Neural cell (in vitro differentiated cells): Measurements from ENCODE around the gene SIVA1. TPM values are rescaled to one million over a fixed set of nuclear protein-coding genes. Genes with fewer than 3 reads are reported as not detected.

Experiments used
- H2AFZ ChIP-seq: fragments of 200-600, 300-800 bp; sonication (generic), shearing (Covaris generic); 2 replicates; pipeline ENCODE4 v1.6.0; 2014; ENCODE audit warnings: low read depth, mild to moderate bottlenecking, antibody characterized with exemption, low read length, moderate library complexity
- H3F3A ChIP-seq: fragments of 200-600 bp; shearing (Covaris generic); 2 replicates; pipeline ENCODE4 v1.6.1; 2016; ENCODE audit warnings: mild to moderate bottlenecking, moderate library complexity, mixed read lengths, antibody characterized with exemption, low read length; ENCODE audit not compliant: insufficient read depth, poor library complexity, severe bottlenecking
- H3K27ac ChIP-seq: fragments of 200-600, 300-800 bp; sonication (generic), shearing (Covaris generic); 2 replicates; pipeline ENCODE4 v1.5.1; 2014; ENCODE audit warnings: mild to moderate bottlenecking, low read length, moderate library complexity
- H3K27me3 ChIP-seq: fragments of 300-800, 200-600 bp; sonication (generic), shearing (Covaris generic); 2 replicates; pipeline ENCODE4 v1.6.0; 2014; ENCODE audit warnings: mild to moderate bottlenecking, low read depth, low read length, moderate library complexity; ENCODE audit not compliant: insufficient read depth
- H3K36me3 ChIP-seq: fragments of 300-800, 200-600 bp; sonication (generic), shearing (Covaris generic); 2 replicates; pipeline ENCODE4 v1.5.1; 2014; ENCODE audit warnings: mild to moderate bottlenecking, antibody characterized with exemption, low read length, moderate library complexity; ENCODE audit not compliant: insufficient read depth
- H3K4me2 ChIP-seq: fragments of 300-800, 200-600 bp; sonication (generic), shearing (Covaris generic); 2 replicates; pipeline ENCODE4 v1.6.0; 2014; ENCODE audit warnings: mild to moderate bottlenecking, low read length
- H3K4me3 ChIP-seq: fragments of 300-800, 200-600 bp; sonication (generic), shearing (Covaris generic); 2 replicates; pipeline ENCODE4 v1.5.1; 2014; ENCODE audit warnings: mild to moderate bottlenecking, low read length, moderate library complexity
- H3K79me2 ChIP-seq: fragments of 200-600 bp; shearing (Covaris generic); replicated peaks from 2 replicates; pipeline ENCODE4 v1.6.0; 2014; ENCODE audit warnings: mild to moderate bottlenecking, low read length, moderate library complexity; ENCODE audit not compliant: insufficient read depth
- H3K9ac ChIP-seq: fragments of 300-800, 200-600 bp; sonication (generic), shearing (Covaris generic); 2 replicates; pipeline ENCODE4 v1.6.1; 2016; ENCODE audit warnings: mild to moderate bottlenecking, low read length, mixed read lengths
- H3K9me2 ChIP-seq: fragments of 200-600 bp; shearing (Covaris generic); 2 replicates; pipeline ENCODE4 v1.6.1; 2016; ENCODE audit warnings: mild to moderate bottlenecking, low read length, mixed read lengths; ENCODE audit not compliant: insufficient read depth
- H3K9me3 ChIP-seq: fragments of 200-600, 300-800 bp; sonication (generic), shearing (Covaris generic); 2 replicates; pipeline ENCODE4 v1.6.1; 2016; ENCODE audit warnings: mild to moderate bottlenecking, mixed run types, low read length, moderate library complexity, mixed read lengths
- H4K20me1 ChIP-seq: fragments of 200-600 bp; shearing (Covaris generic); 2 replicates; pipeline ENCODE4 v1.6.1; 2016; ENCODE audit warnings: mild to moderate bottlenecking, mixed run types; ENCODE audit not compliant: insufficient read depth
- EP300 ChIP-seq: fragments of 450-650 bp; conservative IDR thresholded peaks from 2 replicates; pipeline ENCODE4 v1.6.1; 2014; ENCODE audit warnings: antibody characterized with exemption, mild to moderate bottlenecking, moderate library complexity; ENCODE audit not compliant: poor library complexity, severe bottlenecking
- EZH2 ChIP-seq: fragments of 200-600, 300-800 bp; shearing (Covaris generic), sonication (generic); IDR thresholded peaks from 2 replicates; pipeline ENCODE4 v1.6.1; 2014; ENCODE audit warnings: antibody characterized with exemption, low read length, borderline replicate concordance, mild to moderate bottlenecking; ENCODE audit not compliant: insufficient read depth, poor library complexity, severe bottlenecking
- MXI1 ChIP-seq: fragments of 450-650 bp; conservative IDR thresholded peaks from 2 replicates; pipeline ENCODE4 v1.6.1; 2014; ENCODE audit warnings: antibody characterized with exemption, mild to moderate bottlenecking; ENCODE audit not compliant: poor library complexity, severe bottlenecking
- POLR2AphosphoS5 ChIP-seq: IDR thresholded peaks from 2 replicates; pipeline ENCODE4 v1.6.1; 2012
- RAD21 ChIP-seq: fragments of 450-650 bp; conservative IDR thresholded peaks from 2 replicates; pipeline ENCODE4 v1.6.1; 2014; ENCODE audit warnings: antibody characterized with exemption, mild to moderate bottlenecking, moderate library complexity
- SMC3 ChIP-seq: fragments of 450-650 bp; conservative IDR thresholded peaks from 2 replicates; pipeline ENCODE4 v1.6.1; 2014; ENCODE audit warnings: antibody characterized with exemption, mild to moderate bottlenecking, moderate library complexity; ENCODE audit not compliant: poor library complexity
- TAF1 ChIP-seq: IDR thresholded peaks from 2 replicates; pipeline ENCODE4 v1.6.1; 2012; ENCODE audit warnings: low read depth
- polyA plus RNA-seq: library from polyadenylated mRNA; depleted of rRNA; stranded (reverse); fragments of >200 nt; gene quantifications from 2 replicates; pipeline ENCODE4 v1.2.3, GENCODE V29; 2014
- TF ChIP-seq, protein P1 (sequence below): fragments of 450-650 bp; IDR thresholded peaks from 2 replicates; pipeline ENCODE4 v1.5.1; 2014; ENCODE audit warnings: antibody characterized with exemption, mild to moderate bottlenecking, moderate library complexity; ENCODE audit not compliant: poor library complexity, severe bottlenecking
- TF ChIP-seq, protein P2 (sequence below): IDR thresholded peaks from 2 replicates; pipeline ENCODE4 v1.6.1; 2012; ENCODE audit warnings: borderline replicate concordance

Gene SIVA1
- polyA plus RNA-seq, 1 donor from 2014 or later: 180 TPM

DNA sequence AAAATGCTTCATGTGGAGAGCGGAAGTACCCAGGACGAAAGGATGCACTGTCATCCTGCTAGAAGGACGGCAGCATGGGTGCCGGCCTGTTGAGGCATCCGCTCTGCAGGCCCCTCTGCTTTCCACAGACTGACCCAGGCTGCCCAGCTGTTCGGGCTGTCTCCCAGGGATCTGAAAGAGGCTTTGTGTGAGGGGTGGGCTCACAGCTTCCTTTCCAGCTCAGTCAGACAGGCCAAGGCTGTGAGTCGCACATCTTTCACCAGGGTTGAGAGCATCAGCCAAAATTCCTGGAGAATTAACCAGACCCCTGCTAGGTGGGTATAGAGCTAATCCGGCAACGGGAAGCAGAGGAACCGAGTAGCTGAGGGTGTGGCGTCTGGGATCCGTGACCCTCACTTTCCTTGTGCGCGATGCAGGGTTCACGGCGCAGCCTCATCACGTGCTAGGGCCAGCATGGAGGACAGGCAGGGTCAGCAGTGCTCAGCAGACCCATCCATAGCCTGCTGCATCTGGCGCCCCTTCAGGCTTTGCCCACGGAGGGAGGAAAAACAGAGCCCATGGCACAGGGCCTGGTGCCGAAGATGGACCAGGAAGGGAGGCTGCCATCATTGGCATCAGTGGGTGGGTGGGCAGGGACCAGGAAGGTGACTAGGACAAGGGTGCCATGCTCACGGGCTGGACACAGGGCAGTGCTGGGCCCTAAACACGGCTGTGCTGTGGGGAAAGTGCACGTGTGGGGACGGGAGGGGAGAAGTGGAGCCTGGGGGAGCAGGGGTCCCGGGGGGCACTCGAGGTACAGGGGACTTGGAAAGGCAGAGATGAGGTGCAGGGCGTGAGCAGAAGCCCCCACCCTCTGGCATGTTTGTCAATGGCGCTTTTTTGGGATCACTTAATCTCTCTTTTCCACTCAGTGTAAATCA is 9.2 kb upstream of the SIVA1 start:
- H4K20me1 ChIP-seq: no peaks in the 10 kb centered on the region
- H3K36me3 ChIP-seq: no peaks in the 10 kb centered on the region
- no peak overlapping the region for H3K9ac ChIP-seq
- no peak overlapping the region for H2AFZ ChIP-seq
- TF ChIP-seq RAD21 (no peak), POLR2AphosphoS5 (no peak), EZH2 (no peak), TAF1 (no peak)
- TF ChIP-seq, protein P1, sequence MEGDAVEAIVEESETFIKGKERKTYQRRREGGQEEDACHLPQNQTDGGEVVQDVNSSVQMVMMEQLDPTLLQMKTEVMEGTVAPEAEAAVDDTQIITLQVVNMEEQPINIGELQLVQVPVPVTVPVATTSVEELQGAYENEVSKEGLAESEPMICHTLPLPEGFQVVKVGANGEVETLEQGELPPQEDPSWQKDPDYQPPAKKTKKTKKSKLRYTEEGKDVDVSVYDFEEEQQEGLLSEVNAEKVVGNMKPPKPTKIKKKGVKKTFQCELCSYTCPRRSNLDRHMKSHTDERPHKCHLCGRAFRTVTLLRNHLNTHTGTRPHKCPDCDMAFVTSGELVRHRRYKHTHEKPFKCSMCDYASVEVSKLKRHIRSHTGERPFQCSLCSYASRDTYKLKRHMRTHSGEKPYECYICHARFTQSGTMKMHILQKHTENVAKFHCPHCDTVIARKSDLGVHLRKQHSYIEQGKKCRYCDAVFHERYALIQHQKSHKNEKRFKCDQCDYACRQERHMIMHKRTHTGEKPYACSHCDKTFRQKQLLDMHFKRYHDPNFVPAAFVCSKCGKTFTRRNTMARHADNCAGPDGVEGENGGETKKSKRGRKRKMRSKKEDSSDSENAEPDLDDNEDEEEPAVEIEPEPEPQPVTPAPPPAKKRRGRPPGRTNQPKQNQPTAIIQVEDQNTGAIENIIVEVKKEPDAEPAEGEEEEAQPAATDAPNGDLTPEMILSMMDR: no peak
- no peaks in the 10 kb centered on the region for H3K9me3 ChIP-seq
- no peak overlapping the region for H3K27ac ChIP-seq
- H3K27me3 ChIP-seq: no peaks in the 10 kb centered on the region
- no peak overlapping the region for H3K4me3 ChIP-seq
- H3K9me2 ChIP-seq: no peaks in the 10 kb centered on the region
- H3F3A ChIP-seq: no peaks in the 10 kb centered on the region
- H3K4me2 ChIP-seq: no peak overlapping the region
- H3K79me2 ChIP-seq: no peaks in the 10 kb centered on the region

DNA sequence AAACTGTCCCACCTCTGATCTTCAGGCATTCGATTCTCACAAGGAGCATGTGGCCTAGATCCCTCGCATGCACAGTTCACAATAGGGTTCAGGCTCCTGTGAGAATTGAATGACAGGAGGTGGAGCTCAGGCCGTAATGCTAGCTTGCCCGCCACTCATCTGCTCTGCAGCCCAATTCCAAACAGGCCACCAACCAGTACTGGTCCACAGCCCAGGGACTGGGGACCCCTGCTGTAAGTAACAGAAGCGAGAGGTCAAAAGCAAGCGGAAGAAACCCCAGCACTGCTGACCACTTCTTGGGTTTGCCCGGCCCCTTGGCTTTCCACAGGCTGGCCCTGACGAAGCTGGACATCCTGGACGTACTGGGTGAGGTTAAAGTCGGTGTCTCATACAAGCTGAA is 8.5 kb upstream of the SIVA1 start:
- H2AFZ ChIP-seq: no peak overlapping the region
- TF ChIP-seq SMC3 (no peak), POLR2AphosphoS5 (no peak)
- TF ChIP-seq, protein P2, sequence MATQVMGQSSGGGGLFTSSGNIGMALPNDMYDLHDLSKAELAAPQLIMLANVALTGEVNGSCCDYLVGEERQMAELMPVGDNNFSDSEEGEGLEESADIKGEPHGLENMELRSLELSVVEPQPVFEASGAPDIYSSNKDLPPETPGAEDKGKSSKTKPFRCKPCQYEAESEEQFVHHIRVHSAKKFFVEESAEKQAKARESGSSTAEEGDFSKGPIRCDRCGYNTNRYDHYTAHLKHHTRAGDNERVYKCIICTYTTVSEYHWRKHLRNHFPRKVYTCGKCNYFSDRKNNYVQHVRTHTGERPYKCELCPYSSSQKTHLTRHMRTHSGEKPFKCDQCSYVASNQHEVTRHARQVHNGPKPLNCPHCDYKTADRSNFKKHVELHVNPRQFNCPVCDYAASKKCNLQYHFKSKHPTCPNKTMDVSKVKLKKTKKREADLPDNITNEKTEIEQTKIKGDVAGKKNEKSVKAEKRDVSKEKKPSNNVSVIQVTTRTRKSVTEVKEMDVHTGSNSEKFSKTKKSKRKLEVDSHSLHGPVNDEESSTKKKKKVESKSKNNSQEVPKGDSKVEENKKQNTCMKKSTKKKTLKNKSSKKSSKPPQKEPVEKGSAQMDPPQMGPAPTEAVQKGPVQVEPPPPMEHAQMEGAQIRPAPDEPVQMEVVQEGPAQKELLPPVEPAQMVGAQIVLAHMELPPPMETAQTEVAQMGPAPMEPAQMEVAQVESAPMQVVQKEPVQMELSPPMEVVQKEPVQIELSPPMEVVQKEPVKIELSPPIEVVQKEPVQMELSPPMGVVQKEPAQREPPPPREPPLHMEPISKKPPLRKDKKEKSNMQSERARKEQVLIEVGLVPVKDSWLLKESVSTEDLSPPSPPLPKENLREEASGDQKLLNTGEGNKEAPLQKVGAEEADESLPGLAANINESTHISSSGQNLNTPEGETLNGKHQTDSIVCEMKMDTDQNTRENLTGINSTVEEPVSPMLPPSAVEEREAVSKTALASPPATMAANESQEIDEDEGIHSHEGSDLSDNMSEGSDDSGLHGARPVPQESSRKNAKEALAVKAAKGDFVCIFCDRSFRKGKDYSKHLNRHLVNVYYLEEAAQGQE: no peak
- H3K9ac ChIP-seq: no peak overlapping the region
- H3K79me2 ChIP-seq: no peaks in the 10 kb centered on the region
- no peaks in the 10 kb centered on the region for H3K9me3 ChIP-seq
- H3K9me2 ChIP-seq: no peaks in the 10 kb centered on the region
- H3K4me3 ChIP-seq: no peak overlapping the region
- no peaks in the 10 kb centered on the region for H3F3A ChIP-seq
- H3K27ac ChIP-seq: no peak overlapping the region
- H4K20me1 ChIP-seq: no peaks in the 10 kb centered on the region
- H3K4me2 ChIP-seq: no peak overlapping the region
- no peaks in the 10 kb centered on the region for H3K36me3 ChIP-seq
- no peaks in the 10 kb centered on the region for H3K27me3 ChIP-seq

DNA sequence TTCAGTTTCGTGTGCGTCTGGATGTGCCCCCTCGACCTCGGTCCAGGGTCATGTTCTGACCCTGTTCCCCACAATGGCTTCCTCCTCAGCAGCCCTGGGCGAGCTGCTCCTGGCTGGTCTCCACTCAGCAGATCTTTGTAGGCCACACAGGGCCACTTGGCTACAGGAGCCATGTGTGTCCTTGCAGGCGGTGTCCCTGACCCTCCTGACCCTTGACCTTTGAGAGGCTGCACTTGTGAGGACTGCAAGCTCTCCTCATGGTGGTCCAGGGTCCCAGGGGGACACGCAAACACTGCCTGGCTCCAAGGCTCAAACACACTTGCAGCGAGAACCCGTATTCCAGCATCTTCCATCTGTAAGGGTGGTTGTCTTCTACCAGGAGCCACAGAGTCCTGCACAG is 7.5 kb upstream of the SIVA1 start:
- Histone ChIP-seq H3K36me3 (no peaks in the 10 kb centered on the region), H3K9me2 (no peaks in the 10 kb centered on the region), H3K9ac (no peak overlapping the region), H3K79me2 (no peaks in the 10 kb centered on the region), H3K27me3 (no peaks in the 10 kb centered on the region), H3K9me3 (no peaks in the 10 kb centered on the region), H3F3A (no peaks in the 10 kb centered on the region), H3K4me3 (no peak overlapping the region), H3K27ac (no peak overlapping the region), H3K4me2 (no peak overlapping the region), H2AFZ (no peak overlapping the region), H4K20me1 (no peaks in the 10 kb centered on the region)
- TF ChIP-seq SMC3 (no peak), EP300 (no peak), POLR2AphosphoS5 (no peak), EZH2 (no peak), RAD21 (no peak), MXI1 (no peak), TAF1 (no peak)
- TF ChIP-seq, protein P2: no peak
- TF ChIP-seq, protein P1: no peak
